WTC11 (cell line): ENCODE measurements around the gene ATMIN. TPM values are rescaled to one million over a fixed set of nuclear protein-coding genes. Genes with fewer than 3 reads are reported as not detected.

ENCODE experiments used
- ATAC-seq: fragments of 200-7000 bp; cut with Tn5 transposase; 2 replicates; pipeline ENCODE4 v1.10.0; 2021; ENCODE audit warnings: mild to moderate bottlenecking, moderate library complexity
- CTCF ChIA-PET: fragments of 300-600 bp; sonication (Branson Sonifier 250); formaldehyde crosslinking; loops from one replicate; lab custom pipeline; 2021; ENCODE audit warnings: antibody characterized with exemption; lab: Charles Lee
- POLR2A ChIA-PET: fragments of 350-600 bp; sonication (Branson Sonifier 250); formaldehyde crosslinking; loops from one replicate; lab custom pipeline; 2021; ENCODE audit warnings: antibody characterized with exemption; lab: Charles Lee
- DNase-seq: peaks from one replicate; pipeline ENCODE4 v3.0.0; 2021; ENCODE audit warnings: low spot score
- H3K27ac Mint-ChIP-seq: 2 replicates; pipeline ENCODE4 v1.8.0; 2021; ENCODE audit warnings: mixed read lengths
- H3K27me3 Mint-ChIP-seq: 2 replicates; pipeline ENCODE4 v1.8.0; 2021; ENCODE audit warnings: low read depth, mild to moderate bottlenecking, moderate library complexity, mixed read lengths
- H3K36me3 Mint-ChIP-seq: 2 replicates; pipeline ENCODE4 v1.8.0; 2021; ENCODE audit warnings: mixed read lengths
- H3K4me1 Mint-ChIP-seq: 2 replicates; pipeline ENCODE4 v1.8.0; 2022; ENCODE audit warnings: mixed read lengths
- H3K4me3 Mint-ChIP-seq: 2 replicates; pipeline ENCODE4 v1.8.0; 2021; ENCODE audit warnings: mild to moderate bottlenecking, moderate library complexity, mixed read lengths
- H3K9me3 Mint-ChIP-seq: 2 replicates; pipeline ENCODE4 v1.8.0; 2021; ENCODE audit warnings: mixed read lengths
- CDX4 ChIP-seq: fragments of 250-450 bp; sonication (Bioruptor Pico); IDR thresholded peaks from 2 replicates; pipeline ENCODE4 v1.9.0; 2021; ENCODE audit warnings: moderate library complexity, mild to moderate bottlenecking, inconsistent platforms, borderline replicate concordance
- CREM ChIP-seq: sonication (generic); formaldehyde crosslinking; IDR thresholded peaks from 2 replicates; pipeline ENCODE4 v1.8.1; 2022; ENCODE audit warnings: mild to moderate bottlenecking, missing genetic modification reagents, moderate library complexity
- CTCF ChIP-seq: fragments of 200-600 bp; IDR thresholded peaks from 2 replicates; pipeline ENCODE4 v1.8.0; 2022; ENCODE audit warnings: antibody characterized with exemption
- E2F5 ChIP-seq: sonication (generic); formaldehyde crosslinking; IDR thresholded peaks from 2 replicates; pipeline ENCODE4 v1.8.1; 2022; ENCODE audit warnings: mild to moderate bottlenecking, moderate library complexity, missing genetic modification reagents
- ESRRA ChIP-seq: sonication (generic); formaldehyde crosslinking; IDR thresholded peaks from 2 replicates; pipeline ENCODE4 v1.8.1; 2022; ENCODE audit warnings: mild to moderate bottlenecking, missing genetic modification reagents, borderline replicate concordance
- FOXP1 ChIP-seq: sonication (generic); formaldehyde crosslinking; IDR thresholded peaks from 2 replicates; pipeline ENCODE4 v1.8.0; 2022; ENCODE audit warnings: missing genetic modification reagents, mild to moderate bottlenecking, moderate library complexity, borderline replicate concordance
- OVOL2 ChIP-seq: fragments of 250-450 bp; sonication (Bioruptor Pico); IDR thresholded peaks from 2 replicates; pipeline ENCODE4 v1.9.0; 2021; ENCODE audit warnings: mild to moderate bottlenecking, borderline replicate concordance
- PREB ChIP-seq: sonication (generic); formaldehyde crosslinking; IDR thresholded peaks from 2 replicates; pipeline ENCODE4 v1.8.1; 2022; ENCODE audit warnings: mild to moderate bottlenecking, missing genetic modification reagents, moderate library complexity, borderline replicate concordance
- RORB ChIP-seq: fragments of 250-450 bp; sonication (Bioruptor Pico); IDR thresholded peaks from 2 replicates; pipeline ENCODE4 v1.9.0; 2021; ENCODE audit warnings: mild to moderate bottlenecking
- SMAD3 ChIP-seq: sonication (generic); formaldehyde crosslinking; IDR thresholded peaks from 2 replicates; pipeline ENCODE4 v1.8.0; 2022; ENCODE audit warnings: missing genetic modification reagents, mild to moderate bottlenecking, borderline replicate concordance
- TP53 ChIP-seq: sonication (generic); formaldehyde crosslinking; IDR thresholded peaks from 2 replicates; pipeline ENCODE4 v1.8.1; 2023; ENCODE audit warnings: mild to moderate bottlenecking, missing genetic modification reagents
- ZNF219 ChIP-seq: sonication (generic); formaldehyde crosslinking; IDR thresholded peaks from 2 replicates; pipeline ENCODE4 v1.8.0; 2023; ENCODE audit warnings: missing genetic modification reagents, mild to moderate bottlenecking, borderline replicate concordance
- ZNF281 ChIP-seq: sonication (generic); formaldehyde crosslinking; IDR thresholded peaks from 2 replicates; pipeline ENCODE4 v1.8.0; 2023; ENCODE audit warnings: mild to moderate bottlenecking, missing genetic modification reagents
- ZNF317 ChIP-seq: sonication (generic); formaldehyde crosslinking; IDR thresholded peaks from 2 replicates; pipeline ENCODE4 v1.8.1; 2023; ENCODE audit warnings: low read depth, mild to moderate bottlenecking, moderate library complexity, missing genetic modification reagents, borderline replicate concordance
- total RNA-seq: library from RNA; stranded (reverse); gene quantifications from 3 replicates; pipeline ENCODE4 v1.2.3, GENCODE V29; 2021
- TF ChIP-seq, protein P1 (sequence below): sonication (generic); formaldehyde crosslinking; IDR thresholded peaks from 2 replicates; pipeline ENCODE4 v1.8.0; 2023; ENCODE audit warnings: missing genetic modification reagents, mild to moderate bottlenecking, borderline replicate concordance

ATMIN gene
- total RNA-seq, 1 experiment from 2014 or later: 43.1 TPM

DNA sequence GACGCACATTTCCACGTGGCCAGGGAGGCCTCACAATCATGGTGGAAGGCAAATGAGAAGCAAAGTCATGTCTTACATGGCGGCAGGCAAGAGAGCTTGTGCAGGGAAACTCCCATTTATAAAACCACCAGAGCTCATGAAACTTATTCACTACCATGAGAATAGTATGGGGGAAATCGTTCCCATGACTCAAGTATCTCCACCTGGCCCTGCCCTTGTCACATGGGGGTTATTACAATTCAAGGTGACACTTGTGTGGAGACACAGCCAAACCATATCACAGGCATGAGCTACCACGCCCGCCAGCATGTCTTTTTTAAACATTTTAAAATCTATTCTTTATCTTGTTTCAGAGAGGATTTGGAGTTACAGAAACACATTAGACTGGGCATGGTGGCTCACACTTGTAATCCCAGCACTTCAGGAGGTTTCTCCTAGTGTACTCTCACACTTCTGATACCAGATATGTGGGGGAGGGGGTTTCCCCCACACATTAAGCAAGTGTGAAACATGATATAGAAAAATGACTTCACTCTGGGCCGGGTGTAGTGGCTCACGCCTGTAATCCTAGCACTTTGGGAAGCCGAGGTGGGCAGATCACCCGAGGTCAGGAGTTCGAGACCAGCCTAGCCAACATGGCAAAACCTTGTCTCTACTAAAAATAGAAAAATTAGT, 5.6 kb upstream of the ATMIN start:
- H3K9me3 Mint-ChIP-seq: peaks cover 13% of the 10 kb centered on the region
- ChIA-PET POLR2A (no interaction called here), CTCF (no interaction called here)

GRCh38 chr16:81035975-81036750, 521 bp downstream of the ATMIN start:
- Mint-ChIP-seq H3K4me1 (peaks cover 11% of the 10 kb centered on the region), H3K9me3 (peaks cover 16% of the 10 kb centered on the region), H3K27ac (peak overlapping the region; percentile 35; the same call in 1 of the 2 replicates), H3K4me3 (peak overlapping the region; percentile 83), H3K27me3 (no peaks in the 10 kb centered on the region; the same call in 1 of the 2 replicates), H3K36me3 (peaks cover 29% of the 10 kb centered on the region)
- ATAC-seq: peak; percentile 62
- peak; percentile 54 for DNase-seq
- ChIA-PET POLR2A (interaction anchor here (0.6 to 1.3 kb wide), 3 partner anchors 29 to 50 kb away, joined by 4 to 5 read pairs (median 5); partner anchors contain the start of genes C16orf46, CENPN and CMC2), CTCF (interaction anchor here (0.5 to 4.4 kb wide), 49 partner anchors 10 to 704 kb away, joined by 3 to 68 read pairs (median 4); partner anchors contain the start of genes BCO1, C16orf46, CENPN and CMC2)
- TF ChIP-seq PREB (CRISPR knock-in tag): no peak
- no peak for TF ChIP-seq CDX4
- TF ChIP-seq E2F5 (CRISPR knock-in tag): 0 out of 2 replicates have a peak, but pooled peaks have one; percentile 18
- TF ChIP-seq CREM (CRISPR knock-in tag): 0 out of 2 replicates have a peak, but pooled peaks have one; percentile 4
- TF ChIP-seq, protein P1, sequence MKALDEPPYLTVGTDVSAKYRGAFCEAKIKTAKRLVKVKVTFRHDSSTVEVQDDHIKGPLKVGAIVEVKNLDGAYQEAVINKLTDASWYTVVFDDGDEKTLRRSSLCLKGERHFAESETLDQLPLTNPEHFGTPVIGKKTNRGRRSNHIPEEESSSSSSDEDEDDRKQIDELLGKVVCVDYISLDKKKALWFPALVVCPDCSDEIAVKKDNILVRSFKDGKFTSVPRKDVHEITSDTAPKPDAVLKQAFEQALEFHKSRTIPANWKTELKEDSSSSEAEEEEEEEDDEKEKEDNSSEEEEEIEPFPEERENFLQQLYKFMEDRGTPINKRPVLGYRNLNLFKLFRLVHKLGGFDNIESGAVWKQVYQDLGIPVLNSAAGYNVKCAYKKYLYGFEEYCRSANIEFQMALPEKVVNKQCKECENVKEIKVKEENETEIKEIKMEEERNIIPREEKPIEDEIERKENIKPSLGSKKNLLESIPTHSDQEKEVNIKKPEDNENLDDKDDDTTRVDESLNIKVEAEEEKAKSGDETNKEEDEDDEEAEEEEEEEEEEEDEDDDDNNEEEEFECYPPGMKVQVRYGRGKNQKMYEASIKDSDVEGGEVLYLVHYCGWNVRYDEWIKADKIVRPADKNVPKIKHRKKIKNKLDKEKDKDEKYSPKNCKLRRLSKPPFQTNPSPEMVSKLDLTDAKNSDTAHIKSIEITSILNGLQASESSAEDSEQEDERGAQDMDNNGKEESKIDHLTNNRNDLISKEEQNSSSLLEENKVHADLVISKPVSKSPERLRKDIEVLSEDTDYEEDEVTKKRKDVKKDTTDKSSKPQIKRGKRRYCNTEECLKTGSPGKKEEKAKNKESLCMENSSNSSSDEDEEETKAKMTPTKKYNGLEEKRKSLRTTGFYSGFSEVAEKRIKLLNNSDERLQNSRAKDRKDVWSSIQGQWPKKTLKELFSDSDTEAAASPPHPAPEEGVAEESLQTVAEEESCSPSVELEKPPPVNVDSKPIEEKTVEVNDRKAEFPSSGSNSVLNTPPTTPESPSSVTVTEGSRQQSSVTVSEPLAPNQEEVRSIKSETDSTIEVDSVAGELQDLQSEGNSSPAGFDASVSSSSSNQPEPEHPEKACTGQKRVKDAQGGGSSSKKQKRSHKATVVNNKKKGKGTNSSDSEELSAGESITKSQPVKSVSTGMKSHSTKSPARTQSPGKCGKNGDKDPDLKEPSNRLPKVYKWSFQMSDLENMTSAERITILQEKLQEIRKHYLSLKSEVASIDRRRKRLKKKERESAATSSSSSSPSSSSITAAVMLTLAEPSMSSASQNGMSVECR (CRISPR knock-in tag): 0 out of 2 replicates have a peak, but pooled peaks have one; percentile 27
- TF ChIP-seq SMAD3 (CRISPR knock-in tag): no peak
- peak; percentile 49; the same call in 1 of the 2 replicates for TF ChIP-seq FOXP1 (CRISPR knock-in tag)
- no peak for TF ChIP-seq ESRRA (CRISPR knock-in tag)

More for the DNA sequence above, 5.6 kb upstream of the ATMIN start:
- TF ChIP-seq RORB (CRISPR knock-in tag): no peak
- TF ChIP-seq TP53: no peak
- TF ChIP-seq ZNF219 (CRISPR knock-in tag): no peak
- TF ChIP-seq ZNF317 (CRISPR knock-in tag): no peak
- no peak for TF ChIP-seq ZNF281 (CRISPR knock-in tag)
- TF ChIP-seq OVOL2 (CRISPR knock-in tag): no peak
- TF ChIP-seq CTCF: no peak
- TF ChIP-seq CREM (CRISPR knock-in tag): no peak
- Mint-ChIP-seq H3K36me3 (peaks cover 54% of the 10 kb centered on the region), H3K27me3 (no peaks in the 10 kb centered on the region), H3K4me1 (no peaks in the 10 kb centered on the region), H3K27ac (no peak overlapping the region), H3K4me3 (no peak overlapping the region)
- ATAC-seq: no peak
- no peak for DNase-seq
